Astrocyte of the spinal cord (primary cell): ENCODE results near the gene NDUFA9.

Source experiments
- DNase-seq: peaks from one replicate; pipeline ENCODE4 v3.0.0; 2011; ENCODE audit warnings: low read depth, low spot score
- H3K4me3 ChIP-seq: 2 replicates; pipeline ENCODE4 v1.5.1; 2011; ENCODE audit warnings: low read depth, mild to moderate bottlenecking, low read length, moderate library complexity
- CTCF ChIP-seq: IDR thresholded peaks from 2 replicates; pipeline ENCODE4 v1.5.1; 2012; ENCODE audit warnings: low read depth, mild to moderate bottlenecking, low read length, inconsistent platforms
- in situ Hi-C: cut with HindIII; loops from 2 replicates; pipeline ENCODE4 v1.10.0; 2017; ENCODE audit warnings: low sequenced_read_pairs

The NDUFA9 gene

GRCh38 chr12:4648501-4649357, at the start of gene NDUFA9, which contains the start of gene AKAP3:
TSS of gene NDUFA9 (plus strand) at chr12:4649114. CDS start at chr12:4649127, 13 bp downstream.
TSS of gene AKAP3 (minus strand) at chr12:4649051. CDS start at chr12:4638196, 10,855 bp downstream.
- TF ChIP-seq CTCF: no peak
- DNase-seq: peak; percentile 89
- peak within 1 kb of the TSS; percentile 73 for H3K4me3 ChIP-seq
- in situ Hi-C loops: no loop called here

GRCh38 chr12:4603421-4603820, 45.5 kb upstream of the NDUFA9 start:
- in situ Hi-C loops: no loop called here
- no peak overlapping the region for H3K4me3 ChIP-seq
- TF ChIP-seq CTCF: no peak
- no peak for DNase-seq

- H3K4me3 ChIP-seq: no peak overlapping the region
- DNase-seq: no peak
- in situ Hi-C loops: no loop called here
- TF ChIP-seq CTCF: no peak
These were observed 45.0 kb upstream of the NDUFA9 start for GRCh38 chr12:4603946-4604345.

DNA sequence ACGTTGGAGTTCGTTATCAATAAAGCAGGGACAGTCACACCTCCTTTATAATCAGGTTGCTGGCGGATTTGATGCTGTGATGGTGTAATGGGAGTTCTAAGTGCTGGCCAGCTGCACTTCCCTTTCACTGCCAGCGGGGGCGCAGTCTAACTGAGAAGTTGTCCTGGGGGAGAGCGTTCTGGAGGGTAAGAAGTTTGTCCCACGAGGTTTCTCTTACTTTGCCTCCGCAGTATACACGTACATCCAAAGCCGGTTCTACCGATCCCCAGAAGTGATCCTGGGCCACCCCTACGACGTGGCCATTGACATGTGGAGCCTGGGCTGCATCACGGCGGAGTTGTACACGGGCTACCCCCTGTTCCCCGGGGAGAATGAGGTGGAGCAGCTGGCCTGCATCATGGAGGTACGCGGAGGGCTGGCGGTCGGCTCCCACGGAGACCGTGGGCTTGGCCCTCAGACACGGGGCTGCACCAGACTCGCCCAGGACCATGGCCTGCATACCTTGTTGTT, 44.2 kb upstream of the NDUFA9 start:
- TF ChIP-seq CTCF: peak; percentile 100

DNA sequence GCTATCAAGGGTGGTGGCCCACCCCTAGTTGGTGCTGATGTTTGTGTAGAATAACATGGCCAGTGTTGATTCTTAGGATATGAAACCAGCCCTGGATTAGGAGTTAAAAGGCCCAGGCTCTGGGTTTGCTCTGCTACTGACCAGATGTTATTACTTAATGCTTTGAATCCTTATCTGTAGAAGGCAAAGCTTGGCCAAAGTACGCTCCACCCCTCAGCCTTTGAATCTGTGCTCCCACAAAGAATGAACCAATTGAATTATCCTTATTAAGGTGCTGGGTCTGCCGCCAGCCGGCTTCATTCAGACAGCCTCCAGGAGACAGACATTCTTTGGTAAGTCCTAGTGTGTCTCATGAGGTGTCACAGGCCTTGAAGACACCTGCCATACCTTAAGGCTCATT, 41.9 kb upstream of the NDUFA9 start:
- no peak overlapping the region for H3K4me3 ChIP-seq
- in situ Hi-C loops: no loop called here
- DNase-seq: no peak
- TF ChIP-seq CTCF: no peak

More for the DNA sequence above, 44.2 kb upstream of the NDUFA9 start:
- H3K4me3 ChIP-seq: peak overlapping the region; percentile 74
- in situ Hi-C loops: no loop called here
- DNase-seq: peak; percentile 92

GRCh38 chr12:4609071-4609470, 39.8 kb upstream of the NDUFA9 start:
- no peak overlapping the region for H3K4me3 ChIP-seq
- no peak for DNase-seq
- in situ Hi-C loops: no loop called here
- TF ChIP-seq CTCF: no peak
